Inflammatory macrophage treated with lipopolysaccharide for 4 hours (primary cell): ENCODE data around the gene SMIM41.
A peak's percentile ranks its signal among the peaks of the same experiment; 100 is the strongest.

ENCODE experiments used
- DNase-seq: peaks from one replicate; pipeline ENCODE4 v3.0.0-alpha.2; 2020

SMIM41 gene

GRCh38 chr12:52066346-52067080 is 13.0 kb upstream of the SMIM41 start:
- no peak for DNase-seq

GRCh38 chr12:52067081-52067374 is 12.5 kb upstream of the SMIM41 start:
- no peak for DNase-seq

GRCh38 chr12:52069327-52070184 is 9.9 kb upstream of the SMIM41 start, which contains the start of gene ATG101:
Gene ATG101 (plus strand): TSS chr12:52069978. CDS start chr12:52073651, 3,673 bp downstream.
- peak; percentile 95 for DNase-seq

GRCh38 chr12:52070185-52070925 is 9.1 kb upstream of the SMIM41 start:
- no peak for DNase-seq

- DNase-seq, result no peak
Observed at GRCh38 chr12:52073531-52074381, 5.7 kb upstream of the SMIM41 start.

- no peak for DNase-seq
Observed at GRCh38 chr12:52074971-52075724, 4.4 kb upstream of the SMIM41 start.

GRCh38 chr12:52076811-52077210 is 2.7 kb upstream of the SMIM41 start:
- DNase-seq, result no peak

GRCh38 chr12:52078276-52078675 is 1.2 kb upstream of the SMIM41 start:
- no peak for DNase-seq

- no peak for DNase-seq
Observed at GRCh38 chr12:52080403-52081251, 1.1 kb downstream of the SMIM41 start.

- DNase-seq, result no peak
Observed at GRCh38 chr12:52081263-52081733, 1.8 kb downstream of the SMIM41 start.

- no peak for DNase-seq
Observed at GRCh38 chr12:52082026-52082668, 2.6 kb downstream of the SMIM41 start.

GRCh38 chr12:52082669-52082987 is 3.1 kb downstream of the SMIM41 start:
- no peak for DNase-seq

- peak; percentile 45 for DNase-seq
Observed at GRCh38 chr12:52082988-52083637, 3.6 kb downstream of the SMIM41 start.

- DNase-seq, result no peak
Observed at GRCh38 chr12:52083638-52083996, 4.1 kb downstream of the SMIM41 start.

- DNase-seq, result no peak
Observed at GRCh38 chr12:52084491-52085231, 5.2 kb downstream of the SMIM41 start.

- no peak for DNase-seq
Observed at GRCh38 chr12:52085682-52086180, 6.2 kb downstream of the SMIM41 start.

GRCh38 chr12:52086366-52086765 is 6.9 kb downstream of the SMIM41 start:
- DNase-seq, result no peak

- DNase-seq, result no peak
Observed at GRCh38 chr12:52086944-52087835, 7.7 kb downstream of the SMIM41 start.
